ENCODE data around the gene SLC46A2.

GRCh38 chr9:112894041-112894440, 3.4 kb upstream of the SLC46A2 start:
- TF ChIP-seq CTCF (IDR thresholded peaks at IDR 0.05), result no peak
- no peak for TF ChIP-seq POLR2A (IDR thresholded peaks at IDR 0.05)

All from lower leg skin (tissue), 3 donors.